Measurements from ENCODE around the gene TOX4. TPM values are rescaled to one million over a fixed set of nuclear protein-coding genes. Genes with fewer than 3 reads are reported as not detected.

The TOX4 gene
- total and polyA plus RNA-seq, 2 of the 8 experiments (the other 6 are each of a cell fraction or from before 2014, with no cell fraction given) = 51.5 to 58.3 TPM

- TF ChIP-seq JUND (IDR thresholded peaks at IDR 0.05; ENCODE audit: low read length) = no peak
- no peak for TF ChIP-seq MAX (IDR thresholded peaks at IDR 0.05)
- TF ChIP-seq SP4 (IDR thresholded peaks at IDR 0.05; ENCODE audit: low read length) = no peak
- no peak for TF ChIP-seq SUZ12 (IDR thresholded peaks at IDR 0.05; ENCODE audit: low read length)
- no peak for TF ChIP-seq EZH2 (IDR thresholded peaks at IDR 0.05; ENCODE audit: low read depth, low read length, severe bottlenecking)
- TF ChIP-seq FOSL1 (IDR thresholded peaks at IDR 0.05; ENCODE audit: insufficient read depth, low read depth, low read length) = no peak
- TF ChIP-seq YY1 (IDR thresholded peaks at IDR 0.05; ENCODE audit: low read depth, low read length) = no peak
- TF ChIP-seq GABPA (IDR thresholded peaks at IDR 0.05; ENCODE audit: borderline replicate concordance, insufficient read depth, low read length) = no peak
- no peak for TF ChIP-seq CBX8 (IDR thresholded peaks at IDR 0.05; ENCODE audit: borderline replicate concordance, low read depth, low read length)
- TF ChIP-seq CEBPB (IDR thresholded peaks at IDR 0.05; ENCODE audit: low read depth, low read length) = no peak
- TF ChIP-seq SP1 (IDR thresholded peaks at IDR 0.05; ENCODE audit: low read depth, low read length) = no peak
- TF ChIP-seq KDM1A (IDR thresholded peaks at IDR 0.05; ENCODE audit: borderline replicate concordance, low read length) = no peak
- peak; percentile 57 for TF ChIP-seq POLR2AphosphoS5 (IDR thresholded peaks at IDR 0.05; ENCODE audit: low read depth, low read length)
- TF ChIP-seq JUN (IDR thresholded peaks at IDR 0.05; ENCODE audit: low read depth, low read length) = no peak
- TF ChIP-seq CHD2 (IDR thresholded peaks at IDR 0.05; ENCODE audit: low read length) = no peak
- no peak for TF ChIP-seq ATF3 (IDR thresholded peaks at IDR 0.05; ENCODE audit: insufficient read depth, low read depth, low read length)
- TF ChIP-seq CTBP2 (IDR thresholded peaks at IDR 0.05; ENCODE audit: borderline replicate concordance, insufficient read depth, insufficient read length, low read length) = no peak
- no peak for TF ChIP-seq BCL11A (IDR thresholded peaks at IDR 0.05; ENCODE audit: low read depth in 2 of 2, low read length in 2 of 2)
- no peak for TF ChIP-seq PHF8 (conservative IDR thresholded peaks at IDR 0.05; ENCODE audit: low read depth, low read length)
- no peak for TF ChIP-seq RNF2 (IDR thresholded peaks at IDR 0.05; ENCODE audit: borderline replicate concordance, low read depth, low read length, missing control alignments, poor library complexity, severe bottlenecking)
- no peak for TF ChIP-seq BRCA1 (IDR thresholded peaks at IDR 0.05; ENCODE audit: low read depth, low read length)
- TF ChIP-seq EP300 (IDR thresholded peaks at IDR 0.05; ENCODE audit: borderline replicate concordance in 1 of 2, low read depth in 2 of 2, low read length in 2 of 2) = peak in 1 of 2 experiments; percentile 40; a peak in 1 of 3 replicates
- TF ChIP-seq SIRT6 (IDR thresholded peaks at IDR 0.05; ENCODE audit: low read length) = no peak
- peak; percentile 79 to 84; a peak in 2 of 4 replicates for TF ChIP-seq SIN3A (conservative IDR thresholded peaks at IDR 0.05 in 1 of 2, IDR thresholded peaks at IDR 0.05 in 1 of 2; ENCODE audit: low read depth in 1 of 2, low read length in 2 of 2)
Measured at GRCh38 chr14:21536418-21537089, 59.6 kb downstream of the TOX4 start (continued).
